Transverse colon (tissue), 4 donors: Measurements from ENCODE around the gene TMEM266. TPM values are rescaled to one million over a fixed set of nuclear protein-coding genes. Genes with fewer than 3 reads are reported as not detected.

Experiments used
- DNase-seq: peaks from one replicate; pipeline ENCODE4 v3.0.0-alpha.2; 2019
- H3K27ac ChIP-seq, 4 donors: fragments of 200-600 bp; sonication (generic); 2 replicates each; pipeline ENCODE4 v1.5.1; 2016 to 2018; ENCODE audit warnings: inconsistent platforms in 4 of 4
- H3K27me3 ChIP-seq: fragments of 200-600 bp; sonication (generic); 2 replicates; pipeline ENCODE4 v1.5.1; 2017; ENCODE audit warnings: inconsistent platforms
- H3K36me3 ChIP-seq, 4 donors: fragments of 200-600 bp; sonication (generic); 2 replicates each; pipeline ENCODE4 v1.5.1; 2017 to 2019; ENCODE audit warnings: inconsistent platforms in 4 of 4
- H3K4me1 ChIP-seq, 4 donors: fragments of 200-600 bp; sonication (generic); 2 replicates each; pipeline ENCODE4 v1.5.1; 2017 to 2020; ENCODE audit warnings: inconsistent platforms in 4 of 4
- H3K4me3 ChIP-seq, 4 donors: fragments of 200-600 bp; sonication (generic); 1 replicate in 1 of 4; 2 replicates in 3 of 4; pipeline versions ENCODE4 v1.5.1 to v1.6.1; 2017 to 2019; ENCODE audit warnings: inconsistent platforms in 4 of 4
- H3K9me3 ChIP-seq, 2 donors: fragments of 200-600 bp; sonication (generic); 2 replicates each; pipeline ENCODE4 v1.5.1; 2017 to 2019; ENCODE audit warnings: inconsistent platforms in 2 of 2
- CTCF ChIP-seq, 5 experiments: fragments of 200-600 bp in 3 of 5; fragments of 450-650 bp in 2 of 5; sonication (generic) in 3 of 5; IDR thresholded peaks; 1 replicate in 2 of 5; 2 replicates in 3 of 5; pipeline ENCODE4 v1.5.1; 2016 to 2017; ENCODE audit warnings: antibody characterized with exemption in 5 of 5, inconsistent platforms in 3 of 5, mild to moderate bottlenecking in 2 of 5, moderate library complexity in 1 of 5
- EP300 ChIP-seq: sonication (generic); formaldehyde crosslinking; IDR thresholded peaks from one replicate; pipeline ENCODE4 v1.6.1; 2017; ENCODE audit warnings: antibody characterized with exemption, low read depth
- POLR2A ChIP-seq: fragments of 450-650 bp; IDR thresholded peaks from one replicate; pipeline ENCODE4 v1.6.1; 2016; ENCODE audit warnings: antibody characterized with exemption, mild to moderate bottlenecking, moderate library complexity
- POLR2AphosphoS5 ChIP-seq, 3 donors: sonication (generic); formaldehyde crosslinking; IDR thresholded peaks; one replicate each; pipeline ENCODE4 v1.6.1; 2016; ENCODE audit warnings: antibody characterized with exemption in 3 of 3
- WGBS, 2 donors: methylation state at CpG; one replicate each; pipeline ENCODE4 v1.1.5; 2018; ENCODE audit warnings: low coverage in 1 of 2; 5-methylcytosine and 5-hydroxymethylcytosine counted together
- in situ Hi-C, 4 donors: fragments of 200-750 bp; cut with MboI; loops; one replicate each; pipeline versions ENCODE4 v1.15.0 to v1.15.1; 2017; ENCODE audit warnings: low sequenced_read_pairs in 3 of 4, low pct_ligation_motif_present in 1 of 4, low pct_unique_long_range_greater_than_20kb in 1 of 4
- intact Hi-C: fragments of 100-400 bp; cut with DNase I; formaldehyde crosslinking; loops from one replicate; pipeline ENCODE4 v1.15.1; 2023; ENCODE audit warnings: low total_unique reads
- total RNA-seq, 4 donors: library from RNA; depleted of rRNA; stranded (reverse); fragments of >200 nt; gene quantifications; one replicate each; pipeline ENCODE4 v1.1.0, GENCODE V29; 2016

TMEM266 gene
- total RNA-seq, 4 donors from 2014 or later = 0.41 TPM; not detected in 3

GRCh38 chr15:76163457-76164295, 103.9 kb downstream of the TMEM266 start:
- H3K27ac ChIP-seq = peak overlapping the region; percentile 40 to 60 (median 54)
- no peaks in the 10 kb centered on the region for H3K36me3 ChIP-seq
- H3K4me3 ChIP-seq = no peak overlapping the region
- H3K9me3 ChIP-seq = no peaks in the 10 kb centered on the region
- H3K4me1 ChIP-seq = peaks cover 0 to 6% (median 0%) of the 10 kb centered on the region in 4 donors
- in situ Hi-C loops = no loop called here
- WGBS, 2 donors = 82 to 84% methylated on average over 3 to 21 of the region's 21 CpGs
- peak; percentile 60 for DNase-seq
- H3K27me3 ChIP-seq = no peaks in the 10 kb centered on the region
- TF ChIP-seq EP300 (no peak), CTCF (IDR thresholded peaks at IDR 0.05) (no peak), POLR2AphosphoS5 (IDR thresholded peaks at IDR 0.05) (peak in 1 of 3 donors; percentile 31)
- intact Hi-C loops = no loop called here

- DNase-seq = no peak
- TF ChIP-seq CTCF (IDR thresholded peaks at IDR 0.05) = no peak
- TF ChIP-seq POLR2AphosphoS5 (IDR thresholded peaks at IDR 0.05) = no peak
- intact Hi-C loops = no loop called here
These were observed 104.8 kb downstream of the TMEM266 start for GRCh38 chr15:76164602-76165001.

GRCh38 chr15:76165951-76166350, 106.2 kb downstream of the TMEM266 start:
- Histone ChIP-seq H3K4me1 (peaks cover 0 to 6% (median 0%) of the 10 kb centered on the region in 4 donors), H3K27me3 (no peaks in the 10 kb centered on the region), H3K27ac (no peak overlapping the region), H3K4me3 (no peak overlapping the region), H3K9me3 (no peaks in the 10 kb centered on the region), H3K36me3 (no peaks in the 10 kb centered on the region)
- no peak for DNase-seq
- TF ChIP-seq CTCF (IDR thresholded peaks at IDR 0.05) = no peak
- TF ChIP-seq EP300 = no peak
- no peak for TF ChIP-seq POLR2A
- no peak for TF ChIP-seq POLR2AphosphoS5 (IDR thresholded peaks at IDR 0.05)
- intact Hi-C loops = no loop called here
- 90% methylated on average over 15 of the region's 15 CpGs; no CpG with 5 or more reads in 1 of the 2 donors for WGBS, 2 donors
- in situ Hi-C loops = no loop called here

More at GRCh38 chr15:76164602-76165001, 104.8 kb downstream of the TMEM266 start:
- in situ Hi-C loops = no loop called here
- H3K4me1 ChIP-seq = peaks cover 0 to 6% (median 0%) of the 10 kb centered on the region in 4 donors
- no peaks in the 10 kb centered on the region for H3K27me3 ChIP-seq
- no peaks in the 10 kb centered on the region for H3K9me3 ChIP-seq
- WGBS, 2 donors = 92% methylated on average over 8 of the region's 8 CpGs; no CpG with 5 or more reads in 1 of the 2 donors
- H3K27ac ChIP-seq = peak overlapping the region in 1 of 4 donors; percentile 60
- H3K36me3 ChIP-seq = no peaks in the 10 kb centered on the region
- no peak overlapping the region for H3K4me3 ChIP-seq

- H3K27me3 ChIP-seq = no peaks in the 10 kb centered on the region
- WGBS, 2 donors = 86% methylated on average over 14 of the region's 14 CpGs; no CpG with 5 or more reads in 1 of the 2 donors
- TF ChIP-seq POLR2AphosphoS5 (IDR thresholded peaks at IDR 0.05) (no peak), CTCF (IDR thresholded peaks at IDR 0.05) (no peak), EP300 (no peak), POLR2A (no peak)
These were observed 108.6 kb downstream of the TMEM266 start for GRCh38 chr15:76168237-76168984.

More at GRCh38 chr15:76168237-76168984, 108.6 kb downstream of the TMEM266 start:
- Histone ChIP-seq H3K9me3 (no peaks in the 10 kb centered on the region), H3K36me3 (no peaks in the 10 kb centered on the region), H3K27ac (no peak overlapping the region), H3K4me1 (no peaks in the 10 kb centered on the region), H3K4me3 (no peak overlapping the region)
- no peak for DNase-seq
- in situ Hi-C loops = no loop called here
- intact Hi-C loops = no loop called here
